HG03097 (cell line): ENCODE data around the gene TSPAN3.

ENCODE experiments used
- ATAC-seq: cut with Tn5 transposase; IDR thresholded peaks from one replicate; pipeline ENCODE4 v1.9.1; 2021; ENCODE audit not compliant: unreplicated experiment, low FRiP score

TSPAN3 gene

GRCh38 chr15:77057685-77058084, 13.2 kb downstream of the TSPAN3 start:
- ATAC-seq, result no peak

- no peak for ATAC-seq
Measured at GRCh38 chr15:77057072-77057471, 13.8 kb downstream of the TSPAN3 start.

- ATAC-seq, result no peak
Measured at GRCh38 chr15:77053709-77054108, 17.2 kb downstream of the TSPAN3 start.

GRCh38 chr15:77052556-77052955, 18.4 kb downstream of the TSPAN3 start:
- no peak for ATAC-seq

- no peak for ATAC-seq
Measured at GRCh38 chr15:77048135-77048876, 22.6 kb downstream of the TSPAN3 start.

- no peak for ATAC-seq
Measured at GRCh38 chr15:77046704-77047412, 24.1 kb downstream of the TSPAN3 start.

GRCh38 chr15:77045985-77046384, 24.9 kb downstream of the TSPAN3 start:
- ATAC-seq, result no peak

- no peak for ATAC-seq
Measured at GRCh38 chr15:77044228-77045042, 26.5 kb downstream of the TSPAN3 start.

- no peak for ATAC-seq
Measured at GRCh38 chr15:77042955-77043920, 27.7 kb downstream of the TSPAN3 start.

- ATAC-seq, result no peak
Measured at GRCh38 chr15:77042245-77042919, 28.5 kb downstream of the TSPAN3 start.

GRCh38 chr15:77040673-77041072, 30.2 kb downstream of the TSPAN3 start:
- ATAC-seq, result no peak

- no peak for ATAC-seq
Measured at GRCh38 chr15:77039848-77040247, 31.1 kb downstream of the TSPAN3 start.

- ATAC-seq, result no peak
Measured at GRCh38 chr15:77039217-77039533, 31.7 kb downstream of the TSPAN3 start.

GRCh38 chr15:77038312-77039216, 32.3 kb downstream of the TSPAN3 start:
- ATAC-seq, result no peak

GRCh38 chr15:77037388-77038209, 33.3 kb downstream of the TSPAN3 start:
- ATAC-seq, result no peak

GRCh38 chr15:77036537-77037387, 34.1 kb downstream of the TSPAN3 start:
- ATAC-seq, result no peak

GRCh38 chr15:77035999-77036471, 34.9 kb downstream of the TSPAN3 start:
- no peak for ATAC-seq
